Activated naive CD8-positive, alpha-beta T cell treated with anti-CD3 and anti-CD28 coated beads, Interleukin-2, amount 50 U/mL, for 24 hours (primary cell): ENCODE measurements around the gene SMAD5.

Source experiments
- ATAC-seq: fragments of 150-1000 bp; cut with Tn5 transposase; one replicate; pipeline ENCODE4 v1.10.0; 2021
- DNase-seq: peaks from one replicate; pipeline ENCODE4 v3.0.0; 2021
- H3K27ac Mint-ChIP-seq: one replicate; pipeline ENCODE4 v1.8.0; 2021; ENCODE audit warnings: mild to moderate bottlenecking, mixed read lengths
- H3K27me3 Mint-ChIP-seq: one replicate; pipeline ENCODE4 v1.8.0; 2021; ENCODE audit warnings: mixed read lengths
- H3K36me3 Mint-ChIP-seq: one replicate; pipeline ENCODE4 v1.8.0; 2021; ENCODE audit warnings: low read depth, mixed read lengths
- H3K4me1 Mint-ChIP-seq: one replicate; pipeline ENCODE4 v1.8.0; 2021; ENCODE audit warnings: mixed read lengths
- H3K4me3 Mint-ChIP-seq: one replicate; pipeline ENCODE4 v1.8.0; 2021; ENCODE audit warnings: mild to moderate bottlenecking, moderate library complexity, mixed read lengths
- H3K9me3 Mint-ChIP-seq: one replicate; pipeline ENCODE4 v1.8.0; 2021; ENCODE audit warnings: mixed read lengths

The SMAD5 gene

GRCh38 chr5:136106351-136107031 is 26.2 kb upstream of the SMAD5 start:
- DNase-seq = no peak
- Mint-ChIP-seq H3K27me3 (peaks cover 8% of the 10 kb centered on the region), H3K4me3 (no peak overlapping the region), H3K27ac (no peak overlapping the region), H3K36me3 (no peaks in the 10 kb centered on the region), H3K9me3 (no peaks in the 10 kb centered on the region), H3K4me1 (no peaks in the 10 kb centered on the region)
- ATAC-seq = no peak

- Mint-ChIP-seq H3K36me3 (no peaks in the 10 kb centered on the region), H3K27me3 (peaks cover 10% of the 10 kb centered on the region), H3K4me3 (no peak overlapping the region), H3K4me1 (no peaks in the 10 kb centered on the region), H3K9me3 (no peaks in the 10 kb centered on the region), H3K27ac (no peak overlapping the region)
- ATAC-seq = no peak
- no peak for DNase-seq
Measured at GRCh38 chr5:136108180-136108611, 24.4 kb upstream of the SMAD5 start.

- Mint-ChIP-seq H3K4me3 (no peak overlapping the region), H3K9me3 (no peaks in the 10 kb centered on the region), H3K36me3 (no peaks in the 10 kb centered on the region), H3K4me1 (no peaks in the 10 kb centered on the region), H3K27ac (no peak overlapping the region), H3K27me3 (peaks cover 13% of the 10 kb centered on the region)
- DNase-seq (no peak), ATAC-seq (no peak)
Measured at GRCh38 chr5:136108766-136109165, 23.9 kb upstream of the SMAD5 start.

- ATAC-seq = no peak
- no peak for DNase-seq
- H3K4me1 Mint-ChIP-seq = no peaks in the 10 kb centered on the region
- no peak overlapping the region for H3K27ac Mint-ChIP-seq
- H3K27me3 Mint-ChIP-seq = peaks cover 11% of the 10 kb centered on the region
- H3K36me3 Mint-ChIP-seq = no peaks in the 10 kb centered on the region
- H3K4me3 Mint-ChIP-seq = no peak overlapping the region
- no peaks in the 10 kb centered on the region for H3K9me3 Mint-ChIP-seq
Measured at GRCh38 chr5:136109453-136110135, 23.1 kb upstream of the SMAD5 start.

GRCh38 chr5:136113606-136114005 is 19.0 kb upstream of the SMAD5 start:
- DNase-seq = no peak
- H3K9me3 Mint-ChIP-seq = no peaks in the 10 kb centered on the region
- no peaks in the 10 kb centered on the region for H3K36me3 Mint-ChIP-seq
- peaks cover 8% of the 10 kb centered on the region for H3K27me3 Mint-ChIP-seq
- ATAC-seq = no peak
- H3K27ac Mint-ChIP-seq = no peak overlapping the region
- H3K4me3 Mint-ChIP-seq = no peak overlapping the region
- H3K4me1 Mint-ChIP-seq = no peaks in the 10 kb centered on the region

- ATAC-seq (no peak), DNase-seq (no peak)
- Mint-ChIP-seq H3K4me3 (no peak overlapping the region), H3K27ac (no peak overlapping the region), H3K4me1 (no peaks in the 10 kb centered on the region), H3K9me3 (no peaks in the 10 kb centered on the region), H3K36me3 (no peaks in the 10 kb centered on the region), H3K27me3 (peaks cover 8% of the 10 kb centered on the region)
Measured at GRCh38 chr5:136114414-136115125, 18.1 kb upstream of the SMAD5 start.

- peaks cover 8% of the 10 kb centered on the region for H3K27me3 Mint-ChIP-seq
- ATAC-seq (peak; percentile 52), DNase-seq (no peak)
- no peak overlapping the region for H3K4me3 Mint-ChIP-seq
- no peaks in the 10 kb centered on the region for H3K4me1 Mint-ChIP-seq
- H3K27ac Mint-ChIP-seq = no peak overlapping the region
- no peaks in the 10 kb centered on the region for H3K36me3 Mint-ChIP-seq
- no peaks in the 10 kb centered on the region for H3K9me3 Mint-ChIP-seq
Measured at GRCh38 chr5:136115183-136115865, 17.3 kb upstream of the SMAD5 start.

GRCh38 chr5:136120529-136120928 is 12.1 kb upstream of the SMAD5 start:
- H3K36me3 Mint-ChIP-seq = no peaks in the 10 kb centered on the region
- ATAC-seq = no peak
- DNase-seq = no peak
- H3K4me3 Mint-ChIP-seq = no peak overlapping the region
- no peak overlapping the region for H3K27ac Mint-ChIP-seq
- no peaks in the 10 kb centered on the region for H3K4me1 Mint-ChIP-seq
- H3K27me3 Mint-ChIP-seq = peaks cover 14% of the 10 kb centered on the region
- no peaks in the 10 kb centered on the region for H3K9me3 Mint-ChIP-seq

- H3K27ac Mint-ChIP-seq = no peak overlapping the region
Measured at GRCh38 chr5:136123236-136123768, 9.3 kb upstream of the SMAD5 start.

GRCh38 chr5:136127560-136127959 is 5.1 kb upstream of the SMAD5 start:
- Mint-ChIP-seq H3K9me3 (no peaks in the 10 kb centered on the region), H3K27ac (no peak overlapping the region), H3K4me1 (peaks cover 5% of the 10 kb centered on the region), H3K4me3 (no peak overlapping the region), H3K27me3 (peaks cover 55% of the 10 kb centered on the region), H3K36me3 (no peaks in the 10 kb centered on the region)
- ATAC-seq (no peak), DNase-seq (no peak)

More at GRCh38 chr5:136123236-136123768, 9.3 kb upstream of the SMAD5 start:
- DNase-seq = no peak
- H3K9me3 Mint-ChIP-seq = no peaks in the 10 kb centered on the region
- H3K36me3 Mint-ChIP-seq = no peaks in the 10 kb centered on the region
- no peaks in the 10 kb centered on the region for H3K4me1 Mint-ChIP-seq
- no peak overlapping the region for H3K4me3 Mint-ChIP-seq
- peaks cover 31% of the 10 kb centered on the region for H3K27me3 Mint-ChIP-seq
- no peak for ATAC-seq

GRCh38 chr5:136128481-136128880 is 4.2 kb upstream of the SMAD5 start:
- Mint-ChIP-seq H3K4me3 (no peak overlapping the region), H3K27me3 (peaks cover 57% of the 10 kb centered on the region), H3K27ac (no peak overlapping the region), H3K36me3 (no peaks in the 10 kb centered on the region), H3K4me1 (peaks cover 7% of the 10 kb centered on the region), H3K9me3 (no peaks in the 10 kb centered on the region)
- DNase-seq = no peak
- no peak for ATAC-seq

- Mint-ChIP-seq H3K27me3 (peaks cover 55% of the 10 kb centered on the region), H3K36me3 (no peaks in the 10 kb centered on the region), H3K27ac (no peak overlapping the region), H3K4me1 (peaks cover 12% of the 10 kb centered on the region), H3K4me3 (no peak overlapping the region), H3K9me3 (no peaks in the 10 kb centered on the region)
- ATAC-seq (no peak), DNase-seq (no peak)
Measured at GRCh38 chr5:136129445-136129844, 3.2 kb upstream of the SMAD5 start.

GRCh38 chr5:136130581-136130980 is 2.1 kb upstream of the SMAD5 start:
- Mint-ChIP-seq H3K9me3 (no peaks in the 10 kb centered on the region), H3K36me3 (no peaks in the 10 kb centered on the region), H3K27ac (no peak overlapping the region), H3K4me1 (peaks cover 20% of the 10 kb centered on the region), H3K4me3 (no peak overlapping the region), H3K27me3 (peaks cover 54% of the 10 kb centered on the region)
- DNase-seq (no peak), ATAC-seq (no peak)

- Mint-ChIP-seq H3K4me3 (peak overlapping the region; percentile 81), H3K9me3 (no peaks in the 10 kb centered on the region), H3K27me3 (peaks cover 49% of the 10 kb centered on the region), H3K4me1 (peaks cover 22% of the 10 kb centered on the region), H3K36me3 (no peaks in the 10 kb centered on the region), H3K27ac (peak overlapping the region; percentile 76)
- no peak for ATAC-seq
- DNase-seq = peak; percentile 7
Measured at GRCh38 chr5:136132087-136132486, 558 bp upstream of the SMAD5 start.
